Measurements from ENCODE around the gene MYH4.

DNA sequence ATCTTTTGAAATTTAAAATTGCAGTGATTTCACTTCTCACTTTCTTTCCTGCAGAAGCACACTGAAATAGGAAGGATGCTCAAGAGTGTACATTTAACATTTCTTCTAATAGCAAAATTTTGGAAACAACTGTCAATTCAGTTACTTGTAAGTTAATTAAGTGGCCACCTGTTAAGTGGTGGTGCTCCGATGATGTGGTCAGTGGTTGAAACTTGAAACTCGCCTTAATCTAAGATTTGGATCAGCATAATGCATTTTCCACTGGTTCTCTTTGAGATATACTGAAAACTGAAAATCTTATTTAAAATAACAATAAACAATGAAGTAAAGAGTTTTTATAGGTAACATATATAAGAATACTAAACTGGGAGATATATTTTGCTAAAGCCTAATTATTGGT is 40.6 kb downstream of the MYH4 start:
- TF ChIP-seq, protein P1, sequence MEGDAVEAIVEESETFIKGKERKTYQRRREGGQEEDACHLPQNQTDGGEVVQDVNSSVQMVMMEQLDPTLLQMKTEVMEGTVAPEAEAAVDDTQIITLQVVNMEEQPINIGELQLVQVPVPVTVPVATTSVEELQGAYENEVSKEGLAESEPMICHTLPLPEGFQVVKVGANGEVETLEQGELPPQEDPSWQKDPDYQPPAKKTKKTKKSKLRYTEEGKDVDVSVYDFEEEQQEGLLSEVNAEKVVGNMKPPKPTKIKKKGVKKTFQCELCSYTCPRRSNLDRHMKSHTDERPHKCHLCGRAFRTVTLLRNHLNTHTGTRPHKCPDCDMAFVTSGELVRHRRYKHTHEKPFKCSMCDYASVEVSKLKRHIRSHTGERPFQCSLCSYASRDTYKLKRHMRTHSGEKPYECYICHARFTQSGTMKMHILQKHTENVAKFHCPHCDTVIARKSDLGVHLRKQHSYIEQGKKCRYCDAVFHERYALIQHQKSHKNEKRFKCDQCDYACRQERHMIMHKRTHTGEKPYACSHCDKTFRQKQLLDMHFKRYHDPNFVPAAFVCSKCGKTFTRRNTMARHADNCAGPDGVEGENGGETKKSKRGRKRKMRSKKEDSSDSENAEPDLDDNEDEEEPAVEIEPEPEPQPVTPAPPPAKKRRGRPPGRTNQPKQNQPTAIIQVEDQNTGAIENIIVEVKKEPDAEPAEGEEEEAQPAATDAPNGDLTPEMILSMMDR (conservative IDR thresholded peaks at IDR 0.05 in 1 of 2, IDR thresholded peaks at IDR 0.05 in 1 of 2; ENCODE audit: low read depth in 1 of 2, low read length in 2 of 2) = no peak
- TF ChIP-seq EZH2 (IDR thresholded peaks at IDR 0.05; ENCODE audit: low read length, missing control alignments) = no peak

Data from fibroblast of lung (primary cell).